ENCODE results near the gene FOXO6.

- TF ChIP-seq PATZ1 (CRISPR knock-in tag; IDR thresholded peaks at IDR 0.05), result no peak
- no peak for TF ChIP-seq EZH2 (conservative IDR thresholded peaks at IDR 0.05; ENCODE audit: low read depth, low read length)
- TF ChIP-seq RELA (CRISPR knock-in tag; IDR thresholded peaks at IDR 0.05), result no peak
- TF ChIP-seq HNRNPLL (IDR thresholded peaks at IDR 0.05; ENCODE audit: low read depth, low read length, poor library complexity, severe bottlenecking), result no peak
- TF ChIP-seq GABPA (IDR thresholded peaks at IDR 0.05; ENCODE audit: low read depth, low read length), result no peak
- TF ChIP-seq GABPA (CRISPR knock-in tag; IDR thresholded peaks at IDR 0.05; ENCODE audit: low read depth), result no peak
- no peak for TF ChIP-seq JARID2 (CRISPR knock-in tag; IDR thresholded peaks at IDR 0.05; ENCODE audit: insufficient replicate concordance)
- TF ChIP-seq ZNF468 (CRISPR knock-in tag; IDR thresholded peaks at IDR 0.05), result no peak
- no peak for TF ChIP-seq ZNF841 (CRISPR knock-in tag; IDR thresholded peaks at IDR 0.05; ENCODE audit: borderline replicate concordance)
- no peak for TF ChIP-seq TFDP1 (CRISPR knock-in tag; IDR thresholded peaks at IDR 0.05; ENCODE audit: borderline replicate concordance)
- TF ChIP-seq EP300 (IDR thresholded peaks at IDR 0.05; ENCODE audit: low read depth in 2 of 2, low read length in 2 of 2), result no peak
- TF ChIP-seq EP300 (CRISPR knock-in tag; IDR thresholded peaks at IDR 0.05; ENCODE audit: borderline replicate concordance), result no peak
- TF ChIP-seq SIN3B (IDR thresholded peaks at IDR 0.05; ENCODE audit: low read length), result no peak
- TF ChIP-seq CTCF (CRISPR knock-in tag; IDR thresholded peaks at IDR 0.05), result no peak
- no peak for TF ChIP-seq MNT (IDR thresholded peaks at IDR 0.05)
Observed at GRCh38 chr1:41365320-41365633, 4.0 kb downstream of the FOXO6 start.

All from HepG2 (cell line).